AG08396 (cell line): ENCODE data around the gene MBTPS1.

Source experiments
- DNase-seq: peaks from one replicate; pipeline ENCODE4 v3.0.0; 2012; ENCODE audit warnings: low spot score, mixed read lengths

The MBTPS1 gene

GRCh38 chr16:84034516-84034915 lies 82.2 kb downstream of the MBTPS1 start:
- no peak for DNase-seq

GRCh38 chr16:84033251-84034195 lies 83.2 kb downstream of the MBTPS1 start:
- DNase-seq, result no peak

- no peak for DNase-seq
Observed at GRCh38 chr16:84032458-84033178, 84.1 kb downstream of the MBTPS1 start.

- no peak for DNase-seq
Observed at GRCh38 chr16:84031556-84031955, 85.2 kb downstream of the MBTPS1 start.

GRCh38 chr16:84029297-84030047 lies 87.3 kb downstream of the MBTPS1 start:
- DNase-seq, result no peak

- DNase-seq, result no peak
Observed at GRCh38 chr16:84027625-84028024, 89.1 kb downstream of the MBTPS1 start.

- no peak for DNase-seq
Observed at GRCh38 chr16:84026606-84027005, 90.1 kb downstream of the MBTPS1 start.

- DNase-seq, result peak; percentile 73
Observed at GRCh38 chr16:84024854-84025253, 91.9 kb downstream of the MBTPS1 start.

GRCh38 chr16:84022644-84023043 lies 94.1 kb downstream of the MBTPS1 start:
- no peak for DNase-seq

- no peak for DNase-seq
Observed at GRCh38 chr16:84021488-84021887, 95.3 kb downstream of the MBTPS1 start.

- DNase-seq, result no peak
Observed at GRCh38 chr16:84020353-84020752, 96.4 kb downstream of the MBTPS1 start.

GRCh38 chr16:84018710-84019109 lies 98.0 kb downstream of the MBTPS1 start:
- no peak for DNase-seq

- no peak for DNase-seq
Observed at GRCh38 chr16:84016477-84016876, 100.3 kb downstream of the MBTPS1 start.

GRCh38 chr16:84015399-84015798 lies 101.3 kb downstream of the MBTPS1 start:
- no peak for DNase-seq

GRCh38 chr16:84014570-84015327 lies 102.0 kb downstream of the MBTPS1 start:
- no peak for DNase-seq

- peak; percentile 46 for DNase-seq
Observed at GRCh38 chr16:84013787-84014569, 102.8 kb downstream of the MBTPS1 start.

- no peak for DNase-seq
Observed at GRCh38 chr16:84009282-84009681, 107.5 kb downstream of the MBTPS1 start.

GRCh38 chr16:84007965-84008364 lies 108.8 kb downstream of the MBTPS1 start:
- DNase-seq, result no peak

GRCh38 chr16:84007520-84007919 lies 109.2 kb downstream of the MBTPS1 start:
- no peak for DNase-seq

GRCh38 chr16:84005391-84005790 lies 111.4 kb downstream of the MBTPS1 start:
- no peak for DNase-seq

- no peak for DNase-seq
Observed at GRCh38 chr16:84004442-84004841, 112.3 kb downstream of the MBTPS1 start.
